SHP77 (cell line): Measurements from ENCODE around the gene KCTD12.

Experiments used
- DNase-seq, 2 experiments: peaks; one replicate each; lab custom pipeline; 2025; lab: John Stamatoyannopoulos, UW

The KCTD12 gene

DNA sequence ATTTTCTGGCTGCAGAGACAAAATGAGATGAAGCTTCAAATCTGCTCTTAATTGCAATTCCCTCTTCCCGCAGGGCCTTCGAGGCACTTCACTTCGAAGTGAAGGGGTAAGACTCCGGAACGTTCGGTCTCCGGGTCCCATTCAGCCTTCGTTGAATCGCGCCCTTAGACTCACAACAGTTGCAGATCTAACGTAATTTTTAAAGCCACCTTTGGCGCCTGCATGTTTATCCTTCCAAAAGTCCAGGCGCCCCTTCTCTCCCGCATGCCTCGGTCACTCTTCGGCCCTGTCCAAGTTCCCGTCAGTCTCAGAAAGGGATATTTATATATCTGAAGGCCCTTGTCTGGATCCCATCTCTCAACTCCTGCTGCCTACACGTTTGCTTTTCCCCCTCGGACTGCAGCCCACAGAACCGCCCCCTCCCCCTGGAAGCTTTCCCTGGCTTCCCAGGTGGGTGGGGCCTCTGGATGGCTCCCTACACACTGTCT is 915 bp upstream of the KCTD12 start:
- no peak for DNase-seq

DNA sequence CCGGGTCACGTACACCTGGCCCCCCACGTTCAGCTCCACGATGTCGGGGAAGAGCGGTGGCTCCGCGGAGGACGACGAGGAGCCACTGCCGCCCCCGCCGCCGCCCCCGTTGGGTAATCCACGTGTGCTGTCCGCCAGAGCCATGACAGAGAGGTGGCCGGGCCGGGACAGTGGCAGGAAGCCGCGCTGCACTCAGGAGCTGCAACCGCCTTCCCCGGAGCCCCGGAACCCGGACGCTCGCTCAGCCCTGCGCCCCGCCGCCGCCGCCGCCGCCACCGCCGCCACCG is 257 bp downstream of the KCTD12 start:
- no peak for DNase-seq

DNA sequence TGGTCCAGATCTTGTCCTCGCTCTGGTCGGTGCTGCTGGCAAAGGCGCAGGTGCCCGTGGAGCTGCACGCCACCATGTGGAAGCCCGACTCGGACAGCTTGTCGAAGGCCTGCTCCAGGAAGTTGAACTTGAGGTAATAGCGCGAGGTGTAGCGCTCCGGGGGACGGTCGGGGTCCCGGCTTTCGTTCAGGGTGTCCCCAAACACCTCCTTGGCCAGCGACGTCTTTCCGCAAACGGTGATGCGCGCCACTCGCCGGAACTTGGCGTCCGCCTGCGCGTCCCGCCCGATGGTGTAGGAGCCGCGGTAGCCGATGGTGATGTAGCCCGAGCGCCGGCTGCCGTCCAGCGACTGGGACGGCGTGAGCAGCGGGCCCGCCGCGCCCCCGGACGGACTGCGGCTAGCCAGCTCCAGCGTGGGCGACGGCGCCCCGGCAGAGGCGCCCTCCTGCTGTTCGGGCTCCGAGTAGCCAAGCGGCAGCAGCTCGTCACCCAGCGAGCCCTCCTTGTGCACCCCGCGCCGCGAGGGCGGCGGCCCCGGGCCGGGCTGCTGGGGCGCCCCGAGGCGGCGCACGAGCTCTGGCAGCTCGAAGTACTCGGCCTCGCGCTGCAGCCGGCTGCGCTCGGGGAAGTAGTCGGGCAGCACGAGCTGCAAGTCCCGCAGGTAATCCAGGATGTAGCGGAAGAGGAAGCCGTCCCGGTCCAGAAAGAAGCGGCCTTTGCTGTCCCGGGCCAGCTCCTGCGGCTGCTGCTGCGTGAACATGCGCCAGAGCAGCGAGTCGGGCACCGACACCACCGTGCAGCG is 801 bp downstream of the KCTD12 start:
- DNase-seq, result peak; percentile 68 to 74

DNA sequence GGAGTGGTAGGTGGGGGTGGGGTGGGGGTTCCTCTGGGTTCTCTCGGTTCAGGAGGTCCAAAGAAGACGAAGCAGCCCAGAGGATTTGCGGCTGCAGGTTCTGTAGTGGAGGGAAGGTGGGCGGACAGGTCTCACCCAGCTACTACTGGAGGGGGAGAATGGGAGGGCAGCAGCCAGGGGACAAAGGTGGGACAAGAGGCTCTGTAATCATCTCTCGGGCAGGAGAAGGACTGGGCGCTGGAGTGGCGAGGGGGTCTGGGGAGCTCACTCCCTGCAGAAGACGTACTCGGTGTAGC is 1.4 kb downstream of the KCTD12 start:
- DNase-seq, result no peak

DNA sequence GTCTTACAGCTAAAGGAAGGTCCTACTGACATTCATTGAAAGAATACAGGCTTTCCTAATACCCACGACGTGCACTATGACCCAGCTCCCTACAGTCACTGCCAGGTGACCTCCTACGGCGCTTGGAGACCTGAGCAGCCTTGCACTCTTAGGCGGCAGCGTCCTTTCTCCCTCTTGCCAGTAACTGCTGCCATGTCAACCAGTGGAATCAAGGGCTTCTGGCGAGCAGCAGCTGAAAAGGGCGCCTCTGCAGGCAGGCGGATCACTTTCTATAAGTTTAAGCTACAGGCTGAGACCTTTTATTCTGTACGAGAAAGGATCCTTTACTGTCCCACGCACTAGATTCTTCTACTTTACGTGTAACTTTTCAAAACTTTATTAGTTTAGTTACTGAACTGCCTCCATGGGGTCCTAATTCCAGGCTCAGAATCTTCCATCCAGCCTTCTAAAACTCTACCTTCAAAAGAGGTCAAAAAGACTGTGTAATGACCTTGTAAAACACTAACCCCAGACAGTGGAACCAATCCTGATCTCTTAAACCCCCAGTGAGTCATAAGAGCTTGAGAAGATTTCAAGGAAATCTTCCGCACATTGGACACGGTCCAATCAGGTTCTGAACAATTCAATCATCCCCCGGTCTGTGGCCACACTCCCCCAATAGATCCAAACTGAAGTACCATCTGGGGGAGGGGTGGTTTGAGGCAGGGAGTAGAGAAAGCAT is 1.9 kb downstream of the KCTD12 start:
- DNase-seq, result peak; percentile 67 to 70

DNA sequence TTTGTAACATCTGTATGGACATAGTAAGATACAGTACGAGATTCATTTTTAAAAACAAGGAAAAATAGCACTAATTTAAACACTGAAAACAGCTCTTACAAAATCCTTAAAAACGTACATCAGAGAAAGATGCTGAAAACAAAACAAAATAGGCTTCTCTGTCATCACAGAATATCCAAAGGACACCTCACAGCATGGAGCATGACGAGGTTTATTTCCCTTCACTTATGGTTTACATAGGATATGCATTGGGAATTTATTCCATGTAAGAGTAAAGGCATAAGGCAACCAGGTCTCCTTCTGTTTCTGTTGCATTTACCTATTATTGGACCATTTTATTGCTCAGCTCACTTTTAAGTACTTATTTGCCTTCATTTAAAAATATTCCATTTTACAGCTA is 3.0 kb downstream of the KCTD12 start:
- DNase-seq, result no peak

DNA sequence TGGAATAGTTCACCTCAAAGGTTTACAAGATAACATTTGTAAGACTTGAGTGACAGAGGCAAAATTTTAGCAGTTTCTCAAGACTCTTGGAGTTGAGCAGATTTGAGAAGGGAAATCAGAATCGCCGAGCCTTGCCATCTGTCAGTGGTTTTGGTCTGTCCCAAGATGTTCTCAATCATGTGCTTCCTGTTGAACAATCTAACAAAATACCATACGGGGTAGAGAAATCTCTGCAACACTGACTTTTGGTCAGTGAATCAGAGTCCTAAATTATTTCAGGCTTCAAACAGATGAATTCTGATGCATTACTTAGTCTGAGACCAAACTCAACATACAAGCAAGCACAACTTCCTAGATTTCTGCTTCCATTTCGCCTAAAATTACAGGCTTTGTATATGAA is 3.8 kb downstream of the KCTD12 start:
- DNase-seq, result no peak

DNA sequence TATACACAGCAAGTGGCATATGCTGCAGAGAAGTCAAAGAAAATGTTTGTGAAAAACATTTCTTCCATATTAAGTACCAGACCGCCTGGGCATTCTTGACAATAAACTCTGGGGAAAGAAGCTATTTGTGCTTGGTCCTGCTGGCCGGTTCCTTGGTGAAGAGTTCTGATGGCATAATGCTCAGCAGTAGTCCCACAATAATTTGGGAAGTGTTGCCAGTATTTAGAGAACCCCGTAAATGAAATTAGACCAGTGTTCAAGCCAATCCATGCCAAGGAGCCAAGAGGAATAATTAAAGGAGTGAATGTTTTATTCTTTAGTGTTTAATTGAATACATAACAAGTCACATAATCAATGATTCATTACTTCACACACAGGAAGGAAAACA is 6.3 kb downstream of the KCTD12 start:
- no peak for DNase-seq

DNA sequence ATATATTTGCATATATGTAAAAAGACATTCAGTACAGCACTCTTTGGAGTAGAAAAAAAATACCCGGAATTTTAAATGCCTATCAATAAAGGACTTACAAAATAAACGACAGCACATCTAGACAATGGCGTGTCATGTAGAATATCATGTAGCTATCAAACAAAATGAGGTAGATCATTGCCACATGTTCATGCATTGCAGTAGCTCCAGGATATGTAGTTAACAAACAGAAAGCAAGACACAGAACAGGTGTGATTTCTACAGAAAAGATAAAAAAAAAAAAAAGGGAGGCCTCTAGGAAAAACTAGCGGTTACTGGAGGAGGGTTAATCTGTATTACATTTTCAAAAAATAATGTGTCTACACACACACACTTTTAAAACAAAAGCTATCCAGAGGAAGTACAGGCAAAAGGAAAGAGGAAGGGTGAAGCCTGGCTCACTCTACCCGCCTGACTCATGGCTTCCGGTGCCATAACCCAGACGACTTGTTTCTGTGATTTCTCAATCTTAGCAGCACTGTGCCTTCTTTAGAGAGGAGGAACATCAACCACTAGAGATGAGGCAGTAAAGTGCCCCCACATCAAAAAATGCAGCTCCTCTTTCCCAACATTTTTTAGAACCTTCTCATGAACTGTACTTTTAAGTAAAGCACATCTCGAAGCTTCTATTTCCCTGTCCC is 6.9 kb downstream of the KCTD12 start:
- DNase-seq, result no peak

DNA sequence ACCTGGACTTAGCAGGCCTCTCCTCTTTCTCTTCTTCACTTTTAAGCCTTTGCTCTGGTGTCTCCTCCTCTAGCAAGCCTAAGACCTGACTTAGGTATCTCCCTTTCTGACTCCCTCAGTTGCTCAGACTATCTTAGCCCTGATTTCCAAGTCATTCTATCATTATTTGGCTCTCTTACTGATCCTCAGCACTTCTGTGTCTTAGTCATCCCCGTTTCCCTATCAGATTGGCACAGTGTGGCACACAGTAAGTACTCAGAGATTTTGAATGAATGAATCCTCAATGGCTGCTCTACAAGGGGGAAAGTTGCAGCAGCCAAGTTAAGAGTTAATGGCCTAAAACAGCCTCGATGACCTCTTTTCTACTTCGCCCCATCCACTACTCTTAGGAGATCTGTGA is 8.2 kb downstream of the KCTD12 start:
- no peak for DNase-seq

DNA sequence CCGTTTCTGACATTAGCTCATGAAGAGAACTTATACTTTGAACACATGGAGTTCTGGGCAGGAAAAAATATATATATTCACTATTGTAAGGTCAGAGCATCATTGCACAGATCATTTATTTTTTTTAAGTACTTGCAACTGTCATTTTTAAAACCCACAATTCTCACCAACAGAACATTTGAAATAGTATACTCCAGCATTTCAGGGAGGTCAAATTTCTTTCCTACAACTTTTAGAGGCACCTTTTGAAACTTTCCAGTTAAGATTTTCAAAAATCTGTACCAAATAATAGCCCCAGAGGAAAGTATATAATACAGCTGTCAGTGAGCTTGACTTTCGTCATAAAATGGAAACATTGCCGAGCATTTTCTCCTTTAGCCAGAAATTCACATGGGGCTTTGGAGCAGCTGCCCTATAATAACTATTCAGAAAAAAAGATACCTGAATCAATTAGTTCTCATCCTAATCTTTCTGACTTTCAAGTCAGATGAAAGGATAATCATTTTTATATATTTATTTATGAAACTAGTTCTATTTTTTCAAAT is 10.9 kb downstream of the KCTD12 start:
- DNase-seq, result no peak

DNA sequence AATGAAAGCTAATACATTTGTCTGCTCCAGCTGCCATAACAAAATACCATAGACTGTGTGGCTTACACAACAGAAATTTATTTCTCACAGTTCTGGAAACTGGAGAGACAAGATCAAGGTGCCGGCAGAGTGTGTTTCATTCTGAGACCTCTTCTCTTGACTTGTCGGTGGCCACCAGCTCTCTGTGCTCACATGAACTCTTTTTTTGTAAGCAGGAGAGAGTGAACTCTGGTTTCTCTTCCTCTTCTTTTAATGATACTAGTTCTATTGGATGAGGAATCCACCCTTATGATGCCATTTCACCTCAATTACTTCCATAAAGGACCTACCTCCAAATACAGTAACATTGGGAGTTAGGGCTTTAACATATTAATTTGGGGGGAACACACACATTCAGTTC is 11.7 kb downstream of the KCTD12 start:
- no peak for DNase-seq

DNA sequence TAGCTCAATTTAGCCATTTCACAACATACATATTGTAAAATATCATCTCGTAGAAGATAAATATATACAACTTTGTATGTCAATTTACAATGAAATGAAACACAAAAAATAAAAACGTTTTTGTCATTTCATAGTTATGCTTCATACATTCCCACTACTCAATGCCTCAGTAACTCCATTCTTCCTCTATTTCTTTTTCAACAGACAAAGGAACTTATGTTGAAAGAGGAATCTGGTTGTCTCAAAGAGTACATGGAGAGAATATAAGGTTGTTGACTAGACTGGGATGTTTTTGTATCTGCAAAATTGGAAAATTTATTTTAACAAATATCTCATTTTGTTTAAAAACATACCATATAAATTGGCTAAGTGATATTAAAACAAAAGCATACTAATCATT is 12.8 kb downstream of the KCTD12 start:
- no peak for DNase-seq

DNA sequence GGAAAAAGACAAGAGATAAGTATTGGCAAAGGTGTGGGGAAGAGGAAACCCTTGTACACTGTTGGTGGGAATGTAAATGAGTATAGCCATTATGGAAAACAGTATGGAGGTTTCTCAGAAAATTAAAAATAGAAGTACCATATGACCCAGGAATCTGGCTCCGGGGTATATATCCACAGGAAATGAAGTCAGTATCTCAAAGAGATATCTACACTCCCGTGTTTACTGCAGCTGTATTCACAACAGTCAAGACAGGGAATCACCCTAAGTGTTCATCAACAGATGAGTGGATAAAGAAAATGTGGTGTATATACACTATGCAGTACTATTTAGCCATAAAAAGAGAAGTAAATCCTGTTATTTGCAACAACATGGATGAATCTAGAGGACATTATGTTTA is 13.5 kb downstream of the KCTD12 start:
- no peak for DNase-seq

DNA sequence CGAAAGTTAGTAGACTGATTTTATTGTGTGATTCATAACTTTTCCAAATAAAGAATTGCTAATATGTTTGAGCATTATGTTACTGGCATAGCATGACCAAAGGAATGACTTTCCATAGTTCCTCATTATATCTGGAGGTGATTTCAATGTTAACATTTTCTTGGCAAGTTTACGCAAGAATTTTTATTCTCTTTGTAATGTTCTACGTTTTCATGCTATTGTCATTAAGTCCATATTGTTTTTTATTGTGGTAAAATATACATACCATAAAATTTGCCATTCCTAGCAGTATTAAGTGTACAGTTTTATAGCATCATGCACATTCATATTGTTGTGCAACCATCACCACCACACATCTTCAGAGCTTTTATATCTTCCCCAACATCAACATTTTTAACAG is 14.8 kb downstream of the KCTD12 start:
- no peak for DNase-seq

DNA sequence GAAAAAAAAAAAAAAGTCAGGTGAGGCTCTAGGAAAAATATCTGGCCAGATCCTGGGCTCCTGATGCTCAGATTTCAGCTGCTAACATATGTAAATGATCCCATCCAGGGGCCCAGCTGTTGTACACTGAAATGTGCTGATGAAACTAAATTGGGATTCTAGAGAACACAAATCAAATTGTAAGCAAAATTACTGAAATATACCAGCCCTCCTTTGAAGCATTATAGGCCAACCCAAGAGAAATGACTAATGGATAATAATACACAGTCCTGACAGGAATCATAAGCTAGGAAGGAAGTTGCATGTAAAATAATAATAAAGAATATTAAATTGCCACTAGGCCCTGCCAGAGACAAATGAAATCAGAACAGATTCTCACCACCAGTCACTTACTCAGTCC is 17.8 kb downstream of the KCTD12 start:
- DNase-seq, result no peak

DNA sequence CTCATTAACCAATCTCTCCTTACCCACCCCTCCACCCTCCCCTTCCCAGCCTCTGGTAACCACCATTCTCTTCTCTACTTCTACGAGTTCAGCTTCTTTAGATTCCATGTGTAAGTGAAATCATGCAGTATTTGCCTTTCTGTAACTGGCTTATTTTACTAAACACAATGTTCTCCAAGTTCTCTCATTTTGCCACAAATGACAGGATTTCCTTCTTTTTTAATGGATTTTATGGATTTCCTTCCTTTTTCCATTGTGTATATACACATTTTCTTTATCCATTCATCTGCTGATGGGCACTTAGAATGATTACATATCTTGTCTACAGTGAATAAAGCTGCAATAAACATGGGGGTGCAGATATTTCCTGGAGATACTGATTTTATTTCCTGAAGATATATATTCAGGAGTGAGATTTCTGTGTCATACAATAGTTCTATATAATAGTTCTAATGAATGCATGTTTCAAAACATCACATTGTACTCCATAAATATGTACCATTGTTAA is 20.2 kb downstream of the KCTD12 start:
- no peak for DNase-seq

DNA sequence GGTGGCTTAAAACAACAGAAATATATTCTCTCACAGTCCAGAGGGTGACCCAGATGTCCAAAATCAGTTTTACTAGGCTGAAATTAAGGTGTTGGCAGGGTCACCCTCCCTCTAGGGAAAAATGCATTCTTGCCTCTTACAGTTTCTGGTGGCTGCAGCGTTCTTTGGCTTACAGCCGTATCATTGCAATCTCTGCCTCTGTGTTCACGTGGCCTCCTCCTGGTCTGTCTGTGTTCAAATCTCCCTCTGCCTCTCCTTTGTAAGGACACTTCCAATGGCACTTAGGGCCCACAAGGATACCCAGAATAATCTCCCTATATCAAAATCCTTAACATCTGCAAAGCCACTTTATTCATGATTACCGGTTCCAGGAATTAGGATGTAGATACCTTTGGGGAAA is 21.1 kb downstream of the KCTD12 start:
- DNase-seq, result no peak

DNA sequence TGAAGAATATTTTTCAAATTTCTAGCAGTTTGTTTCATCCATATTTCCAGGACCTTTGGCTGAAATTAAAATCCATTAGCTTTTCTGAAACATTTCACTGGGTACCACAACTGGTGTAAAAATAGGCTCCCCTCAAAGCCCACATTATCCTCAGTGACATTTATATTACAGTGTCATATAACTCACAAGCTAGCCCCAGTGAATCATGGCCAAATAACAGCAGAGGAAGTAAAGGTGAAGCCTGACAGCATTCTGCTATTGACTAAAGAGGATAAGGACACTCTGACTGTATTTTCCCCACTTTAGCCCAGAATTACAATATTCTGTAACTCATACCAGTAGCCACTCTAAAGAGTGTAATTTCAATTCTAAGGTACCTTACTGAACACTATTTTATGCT is 21.9 kb downstream of the KCTD12 start:
- no peak for DNase-seq

DNA sequence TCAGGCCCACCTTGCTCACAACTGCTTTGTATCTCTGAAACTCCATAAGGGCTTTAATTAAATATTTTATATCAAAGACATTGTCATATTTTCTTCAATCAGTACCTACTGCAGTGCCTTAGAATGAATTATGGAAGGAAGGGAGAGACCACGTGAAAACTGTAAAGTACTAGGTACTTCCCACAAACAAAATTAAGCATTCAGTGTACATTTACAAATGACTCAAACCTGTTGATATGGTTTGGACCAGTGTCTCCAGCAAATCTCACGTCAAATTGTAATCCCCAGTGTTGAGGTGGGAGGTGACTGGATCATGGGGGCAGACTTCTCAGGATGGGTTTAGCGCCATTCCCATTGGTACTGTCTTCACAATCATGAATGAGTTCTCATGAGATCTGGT is 23.2 kb downstream of the KCTD12 start:
- DNase-seq, result no peak

DNA sequence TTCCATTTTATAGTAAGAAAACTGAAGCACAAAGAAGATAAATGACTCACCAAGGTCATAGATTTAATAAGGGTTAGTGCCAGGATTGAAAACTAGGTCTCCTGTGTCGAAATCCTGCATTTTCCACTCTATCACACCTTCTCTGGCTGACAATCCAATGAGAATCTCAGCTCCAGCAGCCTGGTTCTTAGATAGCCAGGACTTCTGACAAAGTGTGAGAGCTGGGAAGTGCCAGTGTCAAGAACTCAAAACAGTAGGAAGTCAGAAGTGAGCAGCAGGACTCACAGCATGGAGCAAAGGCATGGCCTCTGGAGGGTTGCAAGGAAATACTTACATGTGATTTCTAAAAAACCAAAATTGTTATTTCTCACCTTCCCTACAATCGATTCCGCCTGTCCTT is 24.3 kb downstream of the KCTD12 start:
- no peak for DNase-seq

DNA sequence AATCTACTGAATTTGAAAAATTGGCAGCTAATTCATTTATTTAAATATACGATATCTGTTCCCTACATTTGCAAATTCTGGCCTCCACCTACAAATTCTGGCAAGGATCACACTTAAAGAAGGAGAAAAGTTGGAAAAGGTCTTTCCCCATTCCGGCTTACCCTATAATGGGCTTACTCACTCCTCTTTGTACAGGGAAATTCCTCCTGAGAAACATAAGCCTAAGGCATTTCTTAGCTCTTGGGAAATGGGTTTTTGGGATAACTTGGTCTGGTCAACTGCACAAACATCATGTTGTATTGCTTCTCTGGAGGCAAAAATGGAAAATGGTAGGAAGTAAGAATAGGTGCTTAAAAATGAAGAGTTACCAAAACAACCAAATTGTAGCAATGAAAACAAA is 25.5 kb downstream of the KCTD12 start:
- DNase-seq, result no peak

DNA sequence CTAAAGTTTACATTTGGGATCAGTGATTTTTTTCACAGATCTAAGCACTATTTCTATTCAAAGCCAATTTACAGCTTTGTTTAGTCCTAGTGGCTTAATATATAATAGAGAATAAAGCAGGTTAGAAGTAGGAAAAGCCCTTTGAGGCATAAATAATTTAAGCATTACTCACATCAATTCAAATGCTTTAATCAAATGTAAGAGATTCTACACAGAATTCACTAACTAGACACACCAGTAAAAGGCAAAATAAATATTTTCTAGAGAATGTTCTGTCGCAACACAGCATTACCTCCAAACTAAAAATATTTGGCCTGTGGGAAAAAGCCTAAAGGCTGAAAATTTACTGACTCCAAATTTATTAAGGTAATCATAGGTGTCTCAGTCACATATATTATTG is 31.3 kb downstream of the KCTD12 start:
- no peak for DNase-seq
